Panc1 (cell line): ENCODE results near the gene CLEC20A. TPM values are rescaled to one million over a fixed set of nuclear protein-coding genes. Genes with fewer than 3 reads are reported as not detected.

Source experiments
- ATAC-seq: fragments of 200-7000 bp; cut with Tn5 transposase; 2 replicates; pipeline ENCODE4 v1.9.1; 2020; ENCODE audit warnings: mild to moderate bottlenecking, moderate library complexity
- BruUV-seq: library from RNA; stranded (reverse); fragments of 400-500 nt; replicated peaks from 2 replicates; lab custom pipeline; 2021; lab: Mats Ljungman, UMichigan
- CTCF ChIA-PET: fragments of 300-600 bp; sonication (Branson Sonifier 250); formaldehyde crosslinking; loops from one replicate; lab custom pipeline; 2022; ENCODE audit warnings: antibody characterized with exemption; lab: Charles Lee
- POLR2A ChIA-PET: fragments of 300-600 bp; sonication (Branson Sonifier 250); formaldehyde crosslinking; loops from one replicate; lab custom pipeline; 2022; ENCODE audit warnings: antibody characterized with exemption; lab: Charles Lee
- DNase-seq: peaks from one replicate; pipeline ENCODE4 v3.0.0-alpha.2; 2010; ENCODE audit warnings: low read depth, low spot score
- H3K27ac ChIP-seq: 2 replicates; pipeline ENCODE4 v1.5.1; 2011; ENCODE audit warnings: mild to moderate bottlenecking, low read length, inconsistent platforms
- H3K27me3 ChIP-seq: fragments of 200-500 bp; sonication (Bioruptor generic); 2 replicates; pipeline ENCODE4 v1.6.0; 2014; ENCODE audit warnings: low read length, inconsistent platforms; ENCODE audit not compliant: control insufficient read depth, insufficient read depth
- H3K36me3 ChIP-seq: fragments of 200-500 bp; sonication (Bioruptor generic); 2 replicates; pipeline ENCODE4 v1.5.1; 2014; ENCODE audit warnings: inconsistent platforms, mild to moderate bottlenecking, low read length, moderate library complexity; ENCODE audit not compliant: control insufficient read depth, insufficient read depth
- H3K4me1 ChIP-seq: 2 replicates; pipeline ENCODE4 v1.5.1; 2011; ENCODE audit warnings: inconsistent platforms, mild to moderate bottlenecking, low read length, moderate library complexity; ENCODE audit not compliant: control insufficient read depth, insufficient read depth
- H3K4me3 ChIP-seq, 2 experiments: 2 replicates each; pipeline ENCODE4 v1.5.1; 2011 to 2012; ENCODE audit warnings: low read depth in 2 of 2, low read length in 2 of 2, mild to moderate bottlenecking in 2 of 2, inconsistent platforms in 1 of 2, moderate library complexity in 1 of 2
- H3K9me3 ChIP-seq: fragments of 200-500 bp; sonication (Bioruptor generic); 2 replicates; pipeline ENCODE4 v1.5.1; 2014; ENCODE audit warnings: low read depth, mild to moderate bottlenecking, inconsistent platforms, low read length, moderate library complexity; ENCODE audit not compliant: control insufficient read depth, insufficient read depth
- POLR2AphosphoS5 ChIP-seq: IDR thresholded peaks from 2 replicates; pipeline ENCODE4 v1.6.1; 2012; ENCODE audit warnings: mild to moderate bottlenecking, low read depth, low read length, moderate library complexity
- SIN3A ChIP-seq: IDR thresholded peaks from 2 replicates; pipeline ENCODE4 v1.6.1; 2012; ENCODE audit warnings: low read depth, mild to moderate bottlenecking, low read length, moderate library complexity, borderline replicate concordance; ENCODE audit not compliant: insufficient read depth
- TCF7L2 ChIP-seq: IDR thresholded peaks from 2 replicates; pipeline ENCODE4 v1.6.1; 2011; ENCODE audit warnings: mild to moderate bottlenecking, low read depth, low read length, inconsistent platforms
- in situ Hi-C: cut with HindIII; loops from 2 replicates; pipeline ENCODE4 v1.10.0; 2016; ENCODE audit warnings: low sequenced_read_pairs, low pct_unique_long_range_greater_than_20kb
- intact Hi-C: fragments of 100-400 bp; cut with micrococcal nuclease; formaldehyde crosslinking; loops from one replicate; pipeline ENCODE4 v1.10.0; 2022; ENCODE audit not compliant: unreplicated experiment
- total RNA-seq: library from RNA; stranded (reverse); gene quantifications from one replicate; pipeline ENCODE4 v1.2.1, GENCODE V29; 2021; ENCODE audit not compliant: unreplicated experiment
- TF ChIP-seq, protein P1 (sequence below), 2 experiments: IDR thresholded peaks; 2 replicates each; pipeline ENCODE4 v1.6.1; 2011 to 2012; ENCODE audit warnings: low read depth in 2 of 2, control low read depth in 1 of 2, low read length in 1 of 2, mild to moderate bottlenecking in 1 of 2, moderate library complexity in 1 of 2; ENCODE audit not compliant: insufficient read depth in 1 of 2
- TF ChIP-seq, protein P2 (sequence below): fragments of 450-650 bp; IDR thresholded peaks from 2 replicates; pipeline ENCODE4 v1.5.1; 2017; ENCODE audit warnings: mild to moderate bottlenecking

The CLEC20A gene
- total RNA-seq, 1 experiment from 2014 or later, result not detected

DNA sequence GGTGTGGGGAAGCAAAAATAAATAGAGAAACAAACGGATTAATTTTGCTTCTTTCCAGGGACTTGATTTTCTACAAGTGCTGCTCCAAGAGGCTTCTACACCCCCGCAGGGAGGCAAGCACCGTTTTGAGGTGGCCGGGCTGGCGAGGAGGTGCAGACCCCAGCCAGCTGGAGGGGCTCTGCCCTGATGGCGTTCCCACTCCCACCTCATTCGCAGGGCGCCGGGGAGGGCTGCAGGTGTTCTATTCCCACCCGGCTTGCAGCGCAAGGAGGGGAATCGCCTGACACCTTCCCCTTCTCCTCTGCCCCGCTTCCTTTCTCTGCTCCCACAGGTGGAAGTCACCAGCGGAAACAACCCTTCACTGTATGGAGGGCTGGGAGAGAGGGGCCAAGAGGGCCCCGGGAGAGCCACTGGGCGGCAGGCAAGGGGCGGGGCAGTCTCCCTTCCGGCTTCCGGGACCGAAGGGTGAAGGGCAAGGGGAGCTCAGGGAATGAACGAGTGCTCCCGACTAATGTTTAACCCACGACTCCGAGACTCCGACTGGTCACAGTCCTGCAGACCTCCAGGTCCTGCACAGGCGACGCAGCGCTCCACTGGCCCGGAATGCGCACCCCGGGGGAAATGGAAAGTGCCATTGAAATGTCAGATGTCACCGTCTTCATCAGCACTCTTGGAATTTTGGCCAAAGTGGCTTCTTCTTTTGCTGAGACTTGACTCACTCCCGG, 45.2 kb upstream of the CLEC20A start:
- Histone ChIP-seq H3K4me3 (peak overlapping the region; percentile 89 to 95), H3K36me3 (no peaks in the 10 kb centered on the region), H3K27ac (peak overlapping the region; percentile 84), H3K4me1 (peaks cover 20% of the 10 kb centered on the region), H3K27me3 (no peaks in the 10 kb centered on the region), H3K9me3 (no peaks in the 10 kb centered on the region)
- CTCF ChIA-PET, result interaction anchor here (0.6 to 1.8 kb wide), 5 partner anchors 184 to 461 kb away, joined by 3 to 7 read pairs (median 5); no protein-coding TSS in a partner anchor
- ATAC-seq, result peak; percentile 63
- no peak for DNase-seq
- no TSS peak for BruUV-seq
- in situ Hi-C loops (no loop called here), intact Hi-C loops (loop anchor here (2.0 to 5.0 kb wide), 3 partner anchors 211 to 825 kb away; partner anchors contain the start of gene AXDND1)
- POLR2A ChIA-PET, result no interaction called here
- 0 out of 2 replicates have a peak, but pooled peaks have one; percentile 23 for TF ChIP-seq SIN3A
- TF ChIP-seq POLR2AphosphoS5, result no peak

DNA sequence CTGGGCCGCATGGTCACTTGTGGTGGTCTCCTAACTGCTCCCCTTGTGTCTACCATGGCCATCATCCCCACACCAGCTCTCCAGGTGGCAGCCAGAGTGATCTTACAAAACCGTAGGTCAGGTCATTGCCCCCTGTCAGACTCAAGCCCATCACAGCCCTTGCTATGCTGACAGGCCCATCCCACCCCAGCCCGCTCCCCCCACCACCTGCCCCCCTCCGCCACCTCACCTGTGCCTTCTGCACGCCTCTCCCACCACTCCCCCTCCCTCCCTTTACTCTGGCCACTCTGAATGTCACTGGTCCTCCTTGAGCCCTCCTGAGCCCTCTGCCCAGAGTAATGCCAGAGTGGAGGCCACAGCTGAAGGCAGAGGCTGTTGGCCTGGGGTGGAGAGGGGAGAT, 44.6 kb upstream of the CLEC20A start:
- DNase-seq, result no peak
- TF ChIP-seq, protein P1, sequence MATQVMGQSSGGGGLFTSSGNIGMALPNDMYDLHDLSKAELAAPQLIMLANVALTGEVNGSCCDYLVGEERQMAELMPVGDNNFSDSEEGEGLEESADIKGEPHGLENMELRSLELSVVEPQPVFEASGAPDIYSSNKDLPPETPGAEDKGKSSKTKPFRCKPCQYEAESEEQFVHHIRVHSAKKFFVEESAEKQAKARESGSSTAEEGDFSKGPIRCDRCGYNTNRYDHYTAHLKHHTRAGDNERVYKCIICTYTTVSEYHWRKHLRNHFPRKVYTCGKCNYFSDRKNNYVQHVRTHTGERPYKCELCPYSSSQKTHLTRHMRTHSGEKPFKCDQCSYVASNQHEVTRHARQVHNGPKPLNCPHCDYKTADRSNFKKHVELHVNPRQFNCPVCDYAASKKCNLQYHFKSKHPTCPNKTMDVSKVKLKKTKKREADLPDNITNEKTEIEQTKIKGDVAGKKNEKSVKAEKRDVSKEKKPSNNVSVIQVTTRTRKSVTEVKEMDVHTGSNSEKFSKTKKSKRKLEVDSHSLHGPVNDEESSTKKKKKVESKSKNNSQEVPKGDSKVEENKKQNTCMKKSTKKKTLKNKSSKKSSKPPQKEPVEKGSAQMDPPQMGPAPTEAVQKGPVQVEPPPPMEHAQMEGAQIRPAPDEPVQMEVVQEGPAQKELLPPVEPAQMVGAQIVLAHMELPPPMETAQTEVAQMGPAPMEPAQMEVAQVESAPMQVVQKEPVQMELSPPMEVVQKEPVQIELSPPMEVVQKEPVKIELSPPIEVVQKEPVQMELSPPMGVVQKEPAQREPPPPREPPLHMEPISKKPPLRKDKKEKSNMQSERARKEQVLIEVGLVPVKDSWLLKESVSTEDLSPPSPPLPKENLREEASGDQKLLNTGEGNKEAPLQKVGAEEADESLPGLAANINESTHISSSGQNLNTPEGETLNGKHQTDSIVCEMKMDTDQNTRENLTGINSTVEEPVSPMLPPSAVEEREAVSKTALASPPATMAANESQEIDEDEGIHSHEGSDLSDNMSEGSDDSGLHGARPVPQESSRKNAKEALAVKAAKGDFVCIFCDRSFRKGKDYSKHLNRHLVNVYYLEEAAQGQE (IDR thresholded peaks at IDR 0.05; ENCODE audit: insufficient read depth in 1 of 2, low read depth in 2 of 2, low read length in 1 of 2), result no peak
- no peak for TF ChIP-seq POLR2AphosphoS5
- TF ChIP-seq, protein P2, sequence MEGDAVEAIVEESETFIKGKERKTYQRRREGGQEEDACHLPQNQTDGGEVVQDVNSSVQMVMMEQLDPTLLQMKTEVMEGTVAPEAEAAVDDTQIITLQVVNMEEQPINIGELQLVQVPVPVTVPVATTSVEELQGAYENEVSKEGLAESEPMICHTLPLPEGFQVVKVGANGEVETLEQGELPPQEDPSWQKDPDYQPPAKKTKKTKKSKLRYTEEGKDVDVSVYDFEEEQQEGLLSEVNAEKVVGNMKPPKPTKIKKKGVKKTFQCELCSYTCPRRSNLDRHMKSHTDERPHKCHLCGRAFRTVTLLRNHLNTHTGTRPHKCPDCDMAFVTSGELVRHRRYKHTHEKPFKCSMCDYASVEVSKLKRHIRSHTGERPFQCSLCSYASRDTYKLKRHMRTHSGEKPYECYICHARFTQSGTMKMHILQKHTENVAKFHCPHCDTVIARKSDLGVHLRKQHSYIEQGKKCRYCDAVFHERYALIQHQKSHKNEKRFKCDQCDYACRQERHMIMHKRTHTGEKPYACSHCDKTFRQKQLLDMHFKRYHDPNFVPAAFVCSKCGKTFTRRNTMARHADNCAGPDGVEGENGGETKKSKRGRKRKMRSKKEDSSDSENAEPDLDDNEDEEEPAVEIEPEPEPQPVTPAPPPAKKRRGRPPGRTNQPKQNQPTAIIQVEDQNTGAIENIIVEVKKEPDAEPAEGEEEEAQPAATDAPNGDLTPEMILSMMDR, result no peak
- TF ChIP-seq TCF7L2, result no peak
- no peak for TF ChIP-seq SIN3A
- Histone ChIP-seq H3K4me1 (peaks cover 24% of the 10 kb centered on the region), H3K27me3 (no peaks in the 10 kb centered on the region), H3K36me3 (no peaks in the 10 kb centered on the region), H3K4me3 (peak overlapping the region in 1 of 2 experiments; percentile 95; a peak in 3 of 4 replicates), H3K27ac (peak overlapping the region; percentile 84; the same call in 1 of the 2 replicates), H3K9me3 (no peaks in the 10 kb centered on the region)
- in situ Hi-C loops, result no loop called here
- CTCF ChIA-PET, result interaction anchor here (1.8 kb wide), 1 partner anchor 212 kb away, joined by 5 read pairs; no protein-coding TSS in a partner anchor
- no TSS peak for BruUV-seq
- intact Hi-C loops, result loop anchor here (5.0 kb wide), 1 partner anchor 826 kb away; the partner anchor contains the start of gene AXDND1
- POLR2A ChIA-PET, result no interaction called here
- ATAC-seq, result no peak
